ENCODE results near the gene CFHR1.
"Not testable (repeated sequence)": the region's sequence is repeated elsewhere in the genome, so short reads cannot be mapped to it uniquely, and the experiment has no call there.

- TF ChIP-seq CTCF, POLR2A (IDR thresholded peaks at IDR 0.05): not testable (repeated sequence)
Observed at GRCh38 chr1:196817442-196817841, 2.1 kb upstream of the CFHR1 start.

Data from adrenal gland (tissue), 5 donors.